ENCODE measurements around the gene OR6F1. TPM values are rescaled to one million over a fixed set of nuclear protein-coding genes. Genes with fewer than 3 reads are reported as not detected.
"Not testable (repeated sequence)": the region's sequence is repeated elsewhere in the genome, so short reads cannot be mapped to it uniquely, and the experiment has no call there.

The OR6F1 gene
- total RNA-seq, result not detected

- Histone ChIP-seq H3K4me1 (no peaks in the 10 kb centered on the region), H3K4me3 (no peak within 1 kb of the TSS), H3K27me3 (no peaks in the 10 kb centered on the region), H3K36me3 (replicated peaks in 1 of 2; ENCODE audit: insufficient read depth in 1 of 2, low read depth in 2 of 2) (no peaks in the 10 kb centered on the region), H3K9me3 (no peaks in the 10 kb centered on the region), H3K27ac (no peak within 1 kb of the TSS)
- WGBS, 2 donors, result 67 to 79% methylated on average over 3 of the region's 3 CpGs
- no peak for TF ChIP-seq POLR2A (IDR thresholded peaks at IDR 0.05)
- TF ChIP-seq CTCF (IDR thresholded peaks at IDR 0.05), result no peak
- ATAC-seq (no peak), DNase-seq (no peak)
- intact Hi-C loops (cut with DNase I), result no loop called here
Observed at GRCh38 chr1:247716546-247716945, at the start of gene OR6F1. TSS of gene OR6F1 (minus strand) at chr1:247716646. CDS start at chr1:247712755, 3,891 bp downstream.

- intact Hi-C loops (cut with DNase I), result no loop called here
- Histone ChIP-seq H3K27ac (no peak within 1 kb of the TSS), H3K36me3 (replicated peaks in 1 of 2; ENCODE audit: insufficient read depth in 1 of 2, low read depth in 2 of 2) (no peaks in the 10 kb centered on the region), H3K4me1 (no peaks in the 10 kb centered on the region), H3K4me3 (no peak within 1 kb of the TSS), H3K27me3 (no peaks in the 10 kb centered on the region), H3K9me3 (no peaks in the 10 kb centered on the region)
- 82 to 85% methylated on average over 3 of the region's 3 CpGs for WGBS, 2 donors
- no peak for ATAC-seq
- TF ChIP-seq POLR2A (IDR thresholded peaks at IDR 0.05) (no peak), CTCF (IDR thresholded peaks at IDR 0.05) (no peak)
- no peak for DNase-seq
Observed at GRCh38 chr1:247760456-247760855, 44.0 kb upstream of the OR6F1 start, which contains the start of gene OR1C1. TSS of gene OR1C1 (minus strand) at chr1:247760556. CDS start at chr1:247758406, 2,150 bp downstream.

GRCh38 chr1:247754311-247754710, 37.9 kb upstream of the OR6F1 start:
- H3K9me3 ChIP-seq; H3K27ac ChIP-seq; H3K36me3 ChIP-seq (replicated peaks in 1 of 2; ENCODE audit: insufficient read depth in 1 of 2, low read depth in 2 of 2); intact Hi-C loops (cut with DNase I); H3K27me3 ChIP-seq; ATAC-seq; DNase-seq; H3K4me1 ChIP-seq; H3K4me3 ChIP-seq: not testable (repeated sequence)
- 81 to 85% methylated on average over 1 of the region's 1 CpG for WGBS, 2 donors

GRCh38 chr1:247749870-247750269, 33.4 kb upstream of the OR6F1 start:
- Histone ChIP-seq H3K9me3 (no peaks in the 10 kb centered on the region), H3K4me3 (no peak overlapping the region), H3K36me3 (replicated peaks in 1 of 2; ENCODE audit: insufficient read depth in 1 of 2, low read depth in 2 of 2) (no peaks in the 10 kb centered on the region), H3K27ac (no peak overlapping the region), H3K4me1 (no peaks in the 10 kb centered on the region), H3K27me3 (no peaks in the 10 kb centered on the region)
- 83 to 90% methylated on average over 1 of the region's 1 CpG for WGBS, 2 donors
- ATAC-seq, result no peak
- DNase-seq, result no peak
- TF ChIP-seq CTCF (IDR thresholded peaks at IDR 0.05) (no peak), POLR2A (IDR thresholded peaks at IDR 0.05) (no peak)
- intact Hi-C loops (cut with DNase I), result no loop called here

DNA sequence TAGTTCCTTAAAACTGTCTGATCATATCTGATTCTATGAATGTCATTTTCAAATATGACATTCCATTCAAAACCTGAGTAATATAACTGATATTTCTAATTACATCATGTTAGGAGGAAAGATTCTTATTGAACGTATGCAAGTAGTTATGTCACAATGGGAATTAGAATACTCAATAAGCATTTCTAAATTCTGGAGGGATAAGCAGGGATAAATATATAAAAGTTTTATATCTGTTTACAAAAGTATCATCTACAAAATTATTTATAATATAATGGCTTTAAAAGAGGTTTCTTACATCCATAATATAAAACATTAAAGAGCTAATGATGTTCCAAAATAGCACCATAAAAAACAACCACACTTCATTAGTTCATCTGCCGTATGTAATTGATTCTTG, 31.6 kb upstream of the OR6F1 start, which contains the start of gene OR14A2:
Gene OR14A2 (minus strand): TSS at position 101 of the 400 bp plus-strand sequence.
- ATAC-seq (no peak), DNase-seq (no peak)
- Histone ChIP-seq H3K27me3 (no peaks in the 10 kb centered on the region), H3K4me1 (no peaks in the 10 kb centered on the region), H3K4me3 (no peak within 1 kb of the TSS), H3K36me3 (replicated peaks in 1 of 2; ENCODE audit: insufficient read depth in 1 of 2, low read depth in 2 of 2) (no peaks in the 10 kb centered on the region), H3K27ac (no peak within 1 kb of the TSS), H3K9me3 (no peaks in the 10 kb centered on the region)
- intact Hi-C loops (cut with DNase I), result no loop called here
- TF ChIP-seq CTCF (IDR thresholded peaks at IDR 0.05) (no peak), POLR2A (IDR thresholded peaks at IDR 0.05) (no peak)
- 65 to 68% methylated on average over 2 of the region's 2 CpGs for WGBS, 2 donors

All from body of pancreas (tissue), 4 donors.